Measurements from ENCODE around the gene HM13.
"Not testable (repeated sequence)": the region's sequence is repeated elsewhere in the genome, so short reads cannot be mapped to it uniquely, and the experiment has no call there.

GRCh38 chr20:31470946-31471345 is 43.3 kb upstream of the HM13 start:
- not testable (repeated sequence) for TF ChIP-seq CTCF (IDR thresholded peaks at IDR 0.05); EZH2 (IDR thresholded peaks at IDR 0.05; ENCODE audit: borderline replicate concordance, insufficient read depth, low read depth, low read length, poor library complexity, severe bottlenecking)
